HCT116 (cell line): ENCODE measurements around the gene FAM53B. TPM values are rescaled to one million over a fixed set of nuclear protein-coding genes. Genes with fewer than 3 reads are reported as not detected.

Source experiments
- ATAC-seq: fragments of 200-7000 bp; cut with Tn5 transposase; 2 replicates; pipeline ENCODE4 v1.9.1; 2020; ENCODE audit warnings: mild to moderate bottlenecking, moderate library complexity
- BruUV-seq: library from RNA; stranded (reverse); fragments of 400-500 nt; replicated peaks from 2 replicates; lab custom pipeline; 2021; lab: Mats Ljungman, UMichigan
- CTCF ChIA-PET: fragments of 300-600 bp; sonication (Branson Sonifier 250); formaldehyde crosslinking; loops from one replicate; lab custom pipeline; 2021; ENCODE audit warnings: antibody characterized with exemption; lab: Charles Lee
- POLR2A ChIA-PET: fragments of 300-600, 350-600 bp; sonication (Branson Sonifier 250); formaldehyde crosslinking; loops from one replicate; lab custom pipeline; 2021; ENCODE audit warnings: antibody characterized with exemption; lab: Charles Lee
- RAD21 ChIA-PET, 2 experiments: fragments of 300-600 bp; sonication (Branson Sonifier 250); formaldehyde crosslinking; loops; one replicate each; lab custom pipeline; 2023; ENCODE audit warnings: low total read pairs in 2 of 2; ENCODE audit not compliant: uncharacterized antibody in 2 of 2, unreplicated experiment in 2 of 2, low non-redundant PET in 1 of 2; lab: Charles Lee
- DNase-seq: peaks from one replicate; pipeline ENCODE4 v3.0.0-alpha.2; 2010; ENCODE audit warnings: low read depth, low spot score
- H2AFZ ChIP-seq: fragments of 200-600 bp; shearing (Covaris generic), sonication (generic); 2 replicates; pipeline ENCODE4 v1.6.1; 2017; ENCODE audit warnings: low read depth, mixed run types, mixed read lengths, antibody characterized with exemption, low read length; ENCODE audit not compliant: poor library complexity, severe bottlenecking
- H3K27ac ChIP-seq: 2 replicates; pipeline ENCODE4 v1.5.1; 2012; ENCODE audit warnings: low read depth, low read length
- H3K27me3 ChIP-seq: fragments of 200-600 bp; sonication (generic); 2 replicates; pipeline ENCODE4 v1.6.1; 2016; ENCODE audit warnings: mixed run types, low read length, mixed read lengths; ENCODE audit not compliant: insufficient read depth
- H3K36me3 ChIP-seq, 2 experiments: fragments of 200-500 bp in 1 of 2; fragments of 200-600 bp in 1 of 2; sonication (Bioruptor generic) in 1 of 2; sonication (generic) in 1 of 2; 2 replicates each; pipeline versions ENCODE4 v1.5.1 to v1.6.1; 2014 to 2016; ENCODE audit warnings: low read length in 2 of 2, inconsistent platforms in 1 of 2, mixed read lengths in 1 of 2, mixed run types in 1 of 2; ENCODE audit not compliant: insufficient read depth in 2 of 2, control insufficient read depth in 1 of 2
- H3K4me1 ChIP-seq, 2 experiments: fragments of 200-600 bp in 1 of 2; sonication (generic) in 1 of 2; 2 replicates each; pipeline versions ENCODE4 v1.5.1 to v1.6.1; 2012 to 2017; ENCODE audit warnings: low read length in 2 of 2, inconsistent platforms in 1 of 2, mild to moderate bottlenecking in 1 of 2, mixed read lengths in 1 of 2, mixed run types in 1 of 2, moderate library complexity in 1 of 2; ENCODE audit not compliant: insufficient read depth in 2 of 2, control insufficient read depth in 1 of 2
- H3K4me2 ChIP-seq: fragments of 200-600 bp; sonication (generic); 2 replicates; pipeline ENCODE4 v1.6.1; 2017; ENCODE audit warnings: mixed run types, low read length, mixed read lengths
- H3K4me3 ChIP-seq, 2 experiments: fragments of 200-600 bp in 1 of 2; sonication (generic) in 1 of 2; replicated peaks in 1 of 2; 2 replicates each; pipeline ENCODE4 v1.5.1; 2011 to 2016; ENCODE audit warnings: low read length in 2 of 2, control low read depth in 1 of 2, low read depth in 1 of 2, mild to moderate bottlenecking in 1 of 2, mixed read lengths in 1 of 2, mixed run types in 1 of 2
- H3K79me2 ChIP-seq: fragments of 200-600 bp; sonication (generic); 2 replicates; pipeline ENCODE4 v1.6.1; 2017; ENCODE audit warnings: mild to moderate bottlenecking, mixed run types, low read length, moderate library complexity, mixed read lengths; ENCODE audit not compliant: insufficient read depth
- H3K9ac ChIP-seq: fragments of 200-600 bp; sonication (generic); 2 replicates; pipeline ENCODE4 v1.6.1; 2016; ENCODE audit warnings: low read length, mixed read lengths
- H3K9me2 ChIP-seq: fragments of 200-600 bp; sonication (generic), shearing (Covaris generic); 2 replicates; pipeline ENCODE4 v1.6.1; 2017; ENCODE audit warnings: mixed run types, mild to moderate bottlenecking, moderate library complexity; ENCODE audit not compliant: insufficient read depth
- H3K9me3 ChIP-seq, 2 experiments: fragments of 200-500 bp in 1 of 2; fragments of 200-600 bp in 1 of 2; sonication (Bioruptor generic) in 1 of 2; sonication (generic) in 1 of 2; 2 replicates each; pipeline ENCODE4 v1.6.1; 2014 to 2017; ENCODE audit warnings: low read length in 2 of 2, mixed read lengths in 2 of 2, inconsistent platforms in 1 of 2, low read depth in 1 of 2, mild to moderate bottlenecking in 1 of 2, mixed run types in 1 of 2, moderate library complexity in 1 of 2; ENCODE audit not compliant: control insufficient read depth in 1 of 2, insufficient read depth in 1 of 2
- H4K20me1 ChIP-seq: fragments of 200-600 bp; sonication (generic), shearing (Covaris generic); 2 replicates; pipeline ENCODE4 v1.6.1; 2017; ENCODE audit warnings: mixed run types, mild to moderate bottlenecking, moderate library complexity; ENCODE audit not compliant: insufficient read depth
- CBX3 ChIP-seq: IDR thresholded peaks from 2 replicates; pipeline ENCODE4 v1.6.1; 2012; ENCODE audit warnings: low read depth
- EZH2phosphoT487 ChIP-seq: fragments of 200-600 bp; IDR thresholded peaks from 2 replicates; pipeline ENCODE4 v1.6.1; 2018; ENCODE audit warnings: antibody characterized with exemption, borderline replicate concordance
- FOSL1 ChIP-seq: IDR thresholded peaks from 2 replicates; pipeline ENCODE4 v1.6.1; 2012; ENCODE audit warnings: low read depth
- MAX ChIP-seq: IDR thresholded peaks from 2 replicates; pipeline ENCODE4 v1.6.1; 2012
- POLR2A ChIP-seq: IDR thresholded peaks from 2 replicates; pipeline ENCODE4 v1.7.0; 2011; ENCODE audit warnings: borderline replicate concordance; ENCODE audit not compliant: insufficient read depth, insufficient read length; ENCODE audit errors: extremely low read depth
- RAD21 ChIP-seq: IDR thresholded peaks from 2 replicates; pipeline ENCODE4 v1.6.1; 2012; ENCODE audit warnings: low read depth, mild to moderate bottlenecking
- SRF ChIP-seq: IDR thresholded peaks from 2 replicates; pipeline ENCODE4 v1.6.1; 2012; ENCODE audit warnings: low read depth
- YY1 ChIP-seq: IDR thresholded peaks from 2 replicates; pipeline ENCODE4 v1.6.1; 2011; ENCODE audit warnings: low read length, low read depth, moderate library complexity, mild to moderate bottlenecking; ENCODE audit not compliant: insufficient replicate concordance; ENCODE audit errors: extremely low read depth
- ZBTB33 ChIP-seq: IDR thresholded peaks from 2 replicates; pipeline ENCODE4 v1.6.1; 2011; ENCODE audit warnings: mild to moderate bottlenecking, low read length, moderate library complexity; ENCODE audit not compliant: insufficient replicate concordance; ENCODE audit errors: extremely low read depth
- ZFX ChIP-seq: fragments of 450-650 bp; IDR thresholded peaks from 2 replicates; pipeline ENCODE4 v1.6.1; 2017
- ZNF274 ChIP-seq: fragments of 200-500 bp; sonication (Bioruptor generic); IDR thresholded peaks from 2 replicates; pipeline ENCODE4 v1.6.1; 2014; ENCODE audit warnings: mild to moderate bottlenecking, low read depth, low read length, inconsistent platforms
- intact Hi-C: fragments of 100-400 bp; cut with micrococcal nuclease; formaldehyde crosslinking; loops from 2 replicates; pipeline ENCODE4 v1.10.0; 2022
- total RNA-seq: library from RNA; stranded (reverse); gene quantifications from one replicate; pipeline ENCODE4 v1.2.1, GENCODE V29; 2021; ENCODE audit not compliant: unreplicated experiment
- TF ChIP-seq, protein P1 (sequence below): IDR thresholded peaks from 2 replicates; pipeline ENCODE4 v1.6.1; 2012

Gene FAM53B
- total RNA-seq, 1 experiment from 2014 or later: 19.6 TPM

GRCh38 chr10:124693801-124694416 is 50.3 kb downstream of the FAM53B start:
- H2AFZ ChIP-seq: no peak overlapping the region
- no peak overlapping the region for H3K4me3 ChIP-seq
- peaks cover 0 to 3% of the 10 kb centered on the region in 2 experiments; a peak in 2 of 4 replicates for H3K36me3 ChIP-seq
- DNase-seq: no peak
- no peaks in the 10 kb centered on the region for H3K27me3 ChIP-seq
- no peak for TF ChIP-seq POLR2A
- no peak for TF ChIP-seq CBX3
- no peak for TF ChIP-seq MAX
- TF ChIP-seq FOSL1: no peak
- no peak for TF ChIP-seq SRF
- TF ChIP-seq RAD21: no peak
- TF ChIP-seq, protein P1, sequence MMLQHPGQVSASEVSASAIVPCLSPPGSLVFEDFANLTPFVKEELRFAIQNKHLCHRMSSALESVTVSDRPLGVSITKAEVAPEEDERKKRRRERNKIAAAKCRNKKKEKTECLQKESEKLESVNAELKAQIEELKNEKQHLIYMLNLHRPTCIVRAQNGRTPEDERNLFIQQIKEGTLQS: no peak
- no peak for TF ChIP-seq ZNF274
- ATAC-seq: no peak
- no peaks in the 10 kb centered on the region for H3K4me1 ChIP-seq
- no peaks in the 10 kb centered on the region for H3K79me2 ChIP-seq
- H3K9me2 ChIP-seq: no peaks in the 10 kb centered on the region
- H3K9me3 ChIP-seq: no peaks in the 10 kb centered on the region
- intact Hi-C loops: no loop called here
- RAD21 ChIA-PET: no interaction called here
- H3K9ac ChIP-seq: no peak overlapping the region
- no peak overlapping the region for H3K4me2 ChIP-seq
- POLR2A ChIA-PET: no interaction called here
- H4K20me1 ChIP-seq: no peaks in the 10 kb centered on the region
- no TSS peak for BruUV-seq
- CTCF ChIA-PET: no interaction called here
- H3K27ac ChIP-seq: no peak overlapping the region

DNA sequence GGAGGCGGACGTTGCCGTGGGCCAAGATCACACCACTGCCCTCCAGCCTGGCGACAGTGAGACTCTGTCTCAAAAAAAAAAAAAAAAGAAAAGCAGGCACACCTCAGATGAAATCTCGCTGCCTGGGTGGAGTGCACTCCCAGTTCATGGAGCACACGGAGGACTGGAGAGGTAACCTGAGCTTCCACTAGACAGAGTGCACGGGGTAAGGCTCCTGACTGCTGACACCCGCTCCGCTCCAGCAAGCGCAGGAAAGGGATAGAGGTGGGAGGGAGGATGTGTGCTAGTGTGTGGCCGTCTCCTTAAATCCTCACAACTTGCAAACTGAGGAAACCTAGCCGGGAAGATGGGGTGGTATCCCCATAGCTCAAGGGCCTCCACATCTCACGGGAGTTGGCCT is 50.8 kb downstream of the FAM53B start:
- H3K4me2 ChIP-seq: no peak overlapping the region
- H3K27me3 ChIP-seq: no peaks in the 10 kb centered on the region
- H3K79me2 ChIP-seq: no peaks in the 10 kb centered on the region
- no peak overlapping the region for H2AFZ ChIP-seq
- ChIA-PET RAD21 (no interaction called here), POLR2A (no interaction called here), CTCF (no interaction called here)
- intact Hi-C loops: no loop called here
- no peaks in the 10 kb centered on the region for H4K20me1 ChIP-seq
- H3K4me3 ChIP-seq: no peak overlapping the region
- no peak for DNase-seq
- H3K9me3 ChIP-seq: no peaks in the 10 kb centered on the region
- H3K9me2 ChIP-seq: no peaks in the 10 kb centered on the region
- H3K9ac ChIP-seq: no peak overlapping the region
- BruUV-seq: no TSS peak
- H3K4me1 ChIP-seq: no peaks in the 10 kb centered on the region
- no peak overlapping the region for H3K27ac ChIP-seq
- no peak for TF ChIP-seq RAD21
- TF ChIP-seq EZH2phosphoT487: no peak
- no peak for TF ChIP-seq YY1
- TF ChIP-seq ZNF274: no peak
- TF ChIP-seq CBX3: no peak
- TF ChIP-seq MAX: no peak
- TF ChIP-seq, protein P1: no peak
- no peak for TF ChIP-seq ZBTB33
- no peak for TF ChIP-seq ZFX
- TF ChIP-seq SRF: no peak
- peaks cover 0 to 3% of the 10 kb centered on the region in 2 experiments; a peak in 2 of 4 replicates for H3K36me3 ChIP-seq
- ATAC-seq: no peak
